ENCODE measurements around the gene CACTIN. TPM values are rescaled to one million over a fixed set of nuclear protein-coding genes. Genes with fewer than 3 reads are reported as not detected.

CACTIN gene
- total RNA-seq, 1 donor from 2014 or later: 12.8 TPM

DNA sequence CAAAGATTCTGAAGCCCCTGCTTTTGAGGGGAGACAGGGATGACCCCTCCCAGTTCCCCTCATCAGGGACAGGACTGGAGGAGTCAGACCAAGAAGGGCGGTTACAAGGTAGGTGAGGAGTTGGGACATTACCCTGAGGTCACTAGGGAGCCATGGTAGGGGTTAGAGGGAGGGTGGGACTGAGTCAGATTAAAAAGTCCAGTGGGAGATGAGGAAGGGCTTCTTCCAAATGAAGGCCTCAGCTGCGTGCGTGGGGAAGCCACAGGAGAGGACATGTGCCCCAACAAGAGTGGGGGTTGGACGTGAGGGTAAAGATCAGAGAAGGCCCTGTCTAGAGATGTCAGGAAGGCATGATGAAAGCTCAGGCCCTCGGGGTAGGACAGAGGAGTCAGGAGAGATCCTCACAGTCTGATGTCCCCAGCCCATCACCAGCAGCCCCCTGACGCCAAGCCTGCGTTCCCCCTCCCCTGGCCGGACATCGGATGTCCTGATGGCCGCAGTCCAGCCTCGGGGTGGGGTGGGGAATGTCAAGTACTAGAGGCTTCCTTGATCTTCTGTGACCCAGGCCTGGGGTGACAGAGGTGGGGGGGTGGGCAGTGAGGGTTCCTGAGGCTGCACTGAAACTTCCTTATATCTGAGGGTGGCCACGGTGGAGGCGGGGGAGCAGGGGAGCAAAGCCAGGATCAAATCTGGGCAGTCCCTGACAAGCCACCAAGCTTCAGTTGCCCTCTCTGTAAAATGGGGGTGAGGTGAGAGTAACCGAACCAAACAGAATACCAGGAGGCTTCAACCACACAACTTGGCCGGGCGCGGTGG, 62.7 kb downstream of the CACTIN start:
- no peak for DNase-seq

Small RNAs within 50 kb of the gene (small RNA-seq; reads per million reads assigned to genes)
- not detected for gene AC005786.1 (ENCODE audit: low replicate concordance)

Other genes starting within 250 kb of the CACTIN start
- not detected for gene SMIM24, start 146.3 kb downstream of the CACTIN start, total RNA-seq
- not detected for gene SMIM44, start 143.3 kb downstream of the CACTIN start, total RNA-seq
- 6.7 TPM for gene DOHH, start 126.1 kb downstream of the CACTIN start, total RNA-seq
- gene FZR1, start 120.5 kb downstream of the CACTIN start, total RNA-seq: 22.7 TPM
- not detected for gene TEKTIP1, start 87.6 kb downstream of the CACTIN start, total RNA-seq
- 23.6 TPM for gene MFSD12, start 69.2 kb downstream of the CACTIN start, total RNA-seq
- gene HMG20B, start 53.8 kb downstream of the CACTIN start, total RNA-seq: 44.1 TPM
- 0.20 TPM for gene GIPC3, start 41.3 kb downstream of the CACTIN start, total RNA-seq
- 1.2 TPM for gene TBXA2R, start 19.9 kb downstream of the CACTIN start, total RNA-seq
- gene PIP5K1C, start 73.7 kb upstream of the CACTIN start, total RNA-seq: 8.9 TPM
- 1.2 TPM for gene TJP3, start 81.6 kb upstream of the CACTIN start, total RNA-seq
- 14.6 TPM for gene APBA3, start 134.9 kb upstream of the CACTIN start, total RNA-seq
- 27.3 TPM for gene MRPL54, start 135.9 kb upstream of the CACTIN start, total RNA-seq
- gene RAX2, start 145.4 kb upstream of the CACTIN start, total RNA-seq: not detected
- gene MATK, start 159.6 kb upstream of the CACTIN start, total RNA-seq: 0.99 TPM
- 0.30 TPM for gene ZFR2, start 242.2 kb upstream of the CACTIN start, total RNA-seq